GM12865 (cell line): ENCODE measurements around the gene GABRD.

Experiments
- DNase-seq: peaks from one replicate; pipeline ENCODE4 v3.0.0; 2010; ENCODE audit warnings: low read depth
- H3K4me3 ChIP-seq: 2 replicates; pipeline ENCODE4 v1.5.1; 2011; ENCODE audit warnings: mild to moderate bottlenecking, low read depth, low read length, control low read depth
- CTCF ChIP-seq: IDR thresholded peaks from 2 replicates; pipeline ENCODE4 v1.5.1; 2011; ENCODE audit warnings: low read length, control low read depth, low read depth, inconsistent platforms; ENCODE audit not compliant: insufficient read depth; ENCODE audit errors: missing control alignments

GABRD gene

DNA sequence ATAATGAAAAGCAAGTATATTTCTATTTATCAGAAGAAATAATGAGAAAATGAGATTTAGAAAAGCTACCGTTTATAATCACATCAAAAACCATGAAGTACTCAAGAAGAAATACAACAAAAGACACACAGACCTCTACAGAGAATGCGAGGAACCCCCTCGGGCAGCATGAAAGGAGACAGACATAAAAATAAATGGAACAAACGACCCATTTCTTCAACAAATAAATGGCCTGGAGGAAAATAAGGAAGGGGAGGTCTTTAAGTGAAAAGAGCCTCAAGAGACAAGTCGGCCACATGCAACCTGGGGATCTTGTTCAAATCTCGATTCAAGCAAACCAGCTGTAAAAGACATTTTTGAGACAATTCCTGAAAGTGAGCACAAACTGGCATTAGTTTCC, 21.6 kb upstream of the GABRD start:
- no peak overlapping the region for H3K4me3 ChIP-seq
- DNase-seq, result no peak
- TF ChIP-seq CTCF, result no peak

DNA sequence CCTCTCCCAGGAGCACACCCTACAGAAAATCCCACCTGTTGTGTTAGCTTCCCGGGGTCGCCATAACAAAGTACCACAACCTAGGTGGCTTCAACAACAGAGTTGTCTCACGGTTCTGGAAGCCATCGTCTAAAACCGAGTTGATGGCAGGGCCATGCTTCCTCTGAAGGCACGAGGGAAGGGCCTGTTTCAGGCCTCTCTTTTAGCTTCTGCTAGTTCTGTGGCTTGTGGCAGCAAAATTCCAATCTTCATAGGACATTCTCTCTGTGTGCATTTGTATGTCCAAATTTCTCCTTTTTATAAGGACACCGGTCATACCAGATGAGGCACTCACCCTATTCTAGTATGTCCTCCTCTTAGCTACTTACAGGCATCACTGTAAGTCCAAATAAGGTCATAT, 18.7 kb upstream of the GABRD start:
- no peak for TF ChIP-seq CTCF
- DNase-seq, result no peak
- no peak overlapping the region for H3K4me3 ChIP-seq

- no peak for TF ChIP-seq CTCF
- DNase-seq, result no peak
- H3K4me3 ChIP-seq, result no peak overlapping the region
Measured at GRCh38 chr1:2000850-2001249, 18.3 kb upstream of the GABRD start.

DNA sequence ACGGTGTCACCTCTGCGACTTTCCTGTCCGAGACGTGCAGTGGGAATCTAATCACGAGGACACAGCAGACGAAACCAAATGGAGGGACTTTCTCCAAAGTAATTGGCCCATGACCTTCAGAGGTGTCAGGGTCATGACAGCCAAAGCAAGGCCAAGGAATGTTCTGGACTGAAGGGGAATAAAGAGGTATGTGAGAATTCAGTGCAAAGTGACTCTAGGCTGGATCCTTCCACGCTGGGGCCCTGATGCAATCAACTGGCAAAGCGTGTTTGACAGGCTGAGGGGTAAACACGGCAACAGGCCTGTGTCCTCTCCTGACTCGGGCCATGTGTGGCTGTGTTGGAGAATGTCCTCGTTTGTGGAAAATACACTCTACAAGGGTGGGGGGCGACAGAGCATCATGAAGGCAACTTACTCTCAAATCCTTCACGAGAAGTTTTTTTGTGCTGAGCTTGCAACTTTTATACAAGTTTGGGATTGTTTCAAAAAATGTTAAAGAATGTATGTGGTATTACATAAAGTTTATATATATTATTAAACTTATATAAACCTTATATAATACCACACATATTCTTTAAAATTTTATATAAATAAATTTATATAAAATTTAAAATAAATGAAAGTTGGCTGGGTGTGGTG, 17.3 kb upstream of the GABRD start:
- TF ChIP-seq CTCF, result no peak
- H3K4me3 ChIP-seq, result no peak overlapping the region
- DNase-seq, result no peak

GRCh38 chr1:2003541-2004131, 15.5 kb upstream of the GABRD start, which contains the start of gene CFAP74:
Gene CFAP74, minus strand, starts transcription at chr1:2003786. Its CDS starts 12,830 bp downstream, at chr1:1990956.
- DNase-seq, result no peak
- H3K4me3 ChIP-seq, result no peak within 1 kb of the TSS
- no peak for TF ChIP-seq CTCF

- TF ChIP-seq CTCF, result no peak
- no peak for DNase-seq
- H3K4me3 ChIP-seq, result no peak overlapping the region
Measured at GRCh38 chr1:2004856-2005255, 14.3 kb upstream of the GABRD start.
